ENCODE data around the gene TMEM222.
A peak's percentile ranks its signal among the peaks of the same experiment; 100 is the strongest.

TMEM222 gene

DNA sequence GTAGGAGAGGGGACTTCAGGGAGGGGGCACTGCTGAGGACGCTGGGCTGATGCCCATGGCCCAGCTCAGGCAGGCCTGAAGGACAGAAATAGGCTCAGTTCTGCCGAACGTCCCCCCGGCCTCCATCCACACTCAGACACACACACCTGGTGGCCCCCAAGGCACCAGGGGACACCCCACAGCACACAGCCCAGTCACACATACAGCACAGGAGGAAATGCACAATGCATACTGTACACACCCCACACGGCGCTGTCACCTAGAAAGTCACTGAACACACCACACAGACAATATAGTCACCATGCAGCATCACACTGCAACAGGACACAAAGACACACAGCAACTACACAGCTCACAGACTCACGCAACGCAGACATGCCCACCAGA, 20.4 kb downstream of the TMEM222 start:
- DNase-seq: peak in 1 of 4 experiments; percentile 15

DNA sequence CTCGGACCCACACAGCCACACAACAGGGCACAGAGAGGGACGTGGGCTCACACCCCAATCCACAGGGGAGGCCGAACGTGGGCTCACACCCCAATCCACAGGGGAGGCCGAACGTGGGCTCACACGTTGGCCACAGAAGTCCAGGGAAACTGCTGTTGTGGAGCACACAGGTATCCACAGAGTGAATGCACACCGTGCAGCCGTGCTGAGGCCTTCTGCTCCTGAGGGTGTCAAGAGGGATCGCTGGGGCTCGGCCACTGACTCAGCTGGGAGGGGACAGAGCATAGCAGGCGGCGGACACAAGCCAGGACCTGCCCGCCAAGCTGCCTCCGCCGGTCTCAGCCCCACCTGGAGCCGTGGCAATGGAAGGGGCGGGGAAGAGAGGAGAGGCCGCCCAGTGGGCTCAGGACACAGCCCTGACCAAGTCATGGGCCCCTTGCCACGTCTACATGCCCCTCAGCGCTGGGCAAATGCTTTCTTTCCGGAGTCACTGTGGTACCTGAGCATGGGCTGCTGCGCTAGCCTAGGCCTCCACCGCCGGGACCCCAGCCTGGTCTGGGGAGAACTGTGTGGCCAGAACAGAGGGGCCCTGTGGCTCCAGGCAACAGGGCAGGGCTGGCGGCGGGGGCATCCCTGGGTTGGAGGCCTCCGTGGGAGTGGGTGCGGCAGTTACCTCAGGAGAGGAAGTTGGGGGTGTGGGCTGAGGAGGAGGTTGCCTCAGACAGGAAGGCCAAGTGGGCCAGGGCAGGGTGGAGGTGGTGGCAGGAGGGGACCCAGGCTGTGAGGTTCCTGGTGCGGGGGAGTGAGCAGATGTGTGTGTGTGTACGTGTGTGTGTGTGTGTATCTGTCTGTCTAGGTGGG, 21.0 kb downstream of the TMEM222 start:
- DNase-seq: peak; percentile 12 to 62 (median 40)

DNA sequence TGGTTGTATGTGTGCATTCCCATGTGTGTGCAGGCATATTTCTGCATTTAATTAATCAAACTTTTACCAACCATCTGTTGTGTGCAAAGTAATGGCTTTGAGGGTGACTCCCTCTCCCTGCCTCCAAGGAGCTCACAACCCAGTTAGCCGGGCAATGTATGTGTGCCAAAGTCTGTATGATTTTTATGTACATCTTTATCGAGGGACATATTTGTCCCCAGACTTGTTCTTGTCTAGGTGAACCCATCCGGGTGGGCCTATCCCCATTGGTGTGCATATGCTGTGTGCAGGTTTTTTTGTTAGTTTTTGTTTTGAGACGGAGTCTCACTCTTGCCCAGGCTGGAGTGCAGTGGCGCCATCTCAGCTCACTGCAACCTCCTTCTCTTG, 21.7 kb downstream of the TMEM222 start:
- DNase-seq: no peak

DNA sequence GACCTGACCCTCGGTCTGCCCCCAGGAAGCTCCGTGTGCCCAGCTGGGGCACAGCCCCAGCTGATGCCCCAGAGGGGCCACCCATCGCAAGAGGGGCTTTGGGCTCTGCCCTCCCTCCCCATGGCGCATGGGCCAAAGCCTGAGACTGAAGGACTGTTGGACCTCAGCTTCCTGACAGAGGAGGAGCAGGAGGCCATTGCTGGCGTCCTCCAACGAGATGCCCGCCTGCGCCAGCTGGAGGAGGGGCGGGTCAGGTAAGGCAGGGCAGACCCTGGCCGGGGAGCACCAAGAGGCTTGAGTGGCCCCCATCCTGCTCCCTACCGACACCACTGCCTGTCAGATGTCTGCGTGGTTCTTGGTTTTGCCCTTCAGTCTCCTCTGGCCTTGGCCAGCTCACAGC, 23.3 kb downstream of the TMEM222 start:
- no peak for DNase-seq

DNA sequence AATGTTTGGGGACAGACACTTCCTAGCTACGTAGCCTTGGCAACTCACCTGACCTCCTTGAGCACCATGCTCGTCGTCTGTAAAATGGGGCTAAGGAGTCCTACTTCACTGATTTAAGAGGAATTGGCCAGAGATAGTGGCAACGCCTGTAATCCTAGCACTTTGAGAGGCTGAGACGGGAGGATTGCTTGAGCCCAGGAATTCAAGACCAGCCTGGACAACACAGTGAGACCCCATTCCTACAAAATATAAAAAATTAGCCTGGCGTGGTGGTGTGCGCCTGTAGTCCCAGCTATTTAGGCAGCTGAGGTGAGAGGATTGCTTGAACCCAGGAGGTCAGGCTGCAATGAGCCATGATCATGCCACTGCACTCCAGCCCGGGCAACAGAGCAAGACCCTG, 24.4 kb downstream of the TMEM222 start:
- DNase-seq: no peak

DNA sequence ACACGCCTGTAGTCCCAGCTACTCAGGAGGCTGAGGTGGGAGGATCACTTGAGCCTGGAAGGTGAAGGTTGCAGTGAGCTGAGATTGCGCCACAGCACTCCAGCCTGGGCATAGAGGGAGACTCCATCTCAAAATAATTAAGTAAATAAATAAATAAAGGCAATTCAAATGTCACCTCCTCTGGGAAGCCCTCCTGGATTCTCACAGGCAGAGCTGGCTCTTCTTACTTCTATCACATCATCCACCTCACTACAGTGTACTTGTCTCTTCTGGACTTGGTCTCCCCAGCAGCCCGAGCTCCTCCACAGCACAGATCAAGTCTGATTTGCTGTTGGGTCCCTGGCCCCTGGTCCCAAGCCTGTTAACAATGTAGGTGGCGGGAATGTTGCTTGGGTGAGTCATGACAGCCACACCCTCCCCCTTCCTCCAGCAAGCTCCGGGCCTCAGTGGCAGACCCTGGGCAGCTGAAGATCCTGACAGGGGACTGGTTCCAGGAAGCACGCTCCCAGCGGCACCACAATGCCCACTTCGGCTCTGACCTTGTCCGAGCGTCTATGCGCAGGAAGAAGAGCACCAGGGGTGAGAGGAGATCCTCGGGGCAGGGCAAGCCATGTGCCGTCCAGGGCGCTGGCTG, 25.1 kb downstream of the TMEM222 start:
- DNase-seq: no peak

DNA sequence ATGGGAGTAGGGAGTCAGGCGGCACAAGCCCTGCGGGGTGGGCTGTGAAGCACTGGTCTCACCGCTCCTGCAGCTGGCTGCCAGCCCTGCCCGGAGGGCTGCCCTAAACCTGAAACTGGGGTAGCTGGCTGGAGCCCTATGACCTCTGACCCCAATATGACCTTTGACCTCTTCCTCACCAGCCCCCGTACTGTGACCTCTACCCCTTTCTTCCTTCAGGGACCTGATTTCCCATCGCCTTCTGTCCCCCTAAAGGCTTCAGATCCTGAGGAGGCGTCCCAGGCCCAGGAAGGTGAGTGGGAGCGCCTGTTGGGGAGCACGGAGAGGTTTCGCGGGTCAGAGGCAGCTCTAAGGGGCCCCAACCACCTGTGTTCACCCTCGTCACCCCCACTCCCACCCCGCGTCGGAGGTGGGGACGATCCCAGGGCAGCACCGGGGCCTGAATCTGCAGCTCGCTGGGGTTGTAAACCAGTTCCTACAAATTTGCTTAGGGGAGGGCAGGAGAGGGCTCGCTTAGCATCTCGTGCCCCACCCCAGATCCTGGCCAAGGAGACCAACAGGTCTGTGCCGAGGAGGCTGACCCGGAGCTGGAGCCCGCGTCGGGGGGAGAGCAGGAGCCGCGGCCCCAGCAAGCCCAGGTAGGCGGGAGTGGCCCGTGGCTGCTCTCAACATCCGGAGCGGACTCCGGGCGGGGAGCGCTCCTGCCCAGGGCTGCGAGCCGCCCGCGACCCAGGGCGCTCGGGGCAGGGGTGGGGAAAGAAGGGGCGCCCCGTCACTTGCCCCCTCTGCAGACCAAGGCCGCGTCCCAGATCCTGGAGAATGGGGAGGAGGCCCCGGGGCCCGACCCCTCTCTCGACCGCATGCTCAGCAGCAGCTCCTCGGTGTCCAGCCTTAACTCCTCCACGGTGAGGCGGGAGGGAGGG, 27.2 kb downstream of the TMEM222 start:
- DNase-seq: no peak

DNA sequence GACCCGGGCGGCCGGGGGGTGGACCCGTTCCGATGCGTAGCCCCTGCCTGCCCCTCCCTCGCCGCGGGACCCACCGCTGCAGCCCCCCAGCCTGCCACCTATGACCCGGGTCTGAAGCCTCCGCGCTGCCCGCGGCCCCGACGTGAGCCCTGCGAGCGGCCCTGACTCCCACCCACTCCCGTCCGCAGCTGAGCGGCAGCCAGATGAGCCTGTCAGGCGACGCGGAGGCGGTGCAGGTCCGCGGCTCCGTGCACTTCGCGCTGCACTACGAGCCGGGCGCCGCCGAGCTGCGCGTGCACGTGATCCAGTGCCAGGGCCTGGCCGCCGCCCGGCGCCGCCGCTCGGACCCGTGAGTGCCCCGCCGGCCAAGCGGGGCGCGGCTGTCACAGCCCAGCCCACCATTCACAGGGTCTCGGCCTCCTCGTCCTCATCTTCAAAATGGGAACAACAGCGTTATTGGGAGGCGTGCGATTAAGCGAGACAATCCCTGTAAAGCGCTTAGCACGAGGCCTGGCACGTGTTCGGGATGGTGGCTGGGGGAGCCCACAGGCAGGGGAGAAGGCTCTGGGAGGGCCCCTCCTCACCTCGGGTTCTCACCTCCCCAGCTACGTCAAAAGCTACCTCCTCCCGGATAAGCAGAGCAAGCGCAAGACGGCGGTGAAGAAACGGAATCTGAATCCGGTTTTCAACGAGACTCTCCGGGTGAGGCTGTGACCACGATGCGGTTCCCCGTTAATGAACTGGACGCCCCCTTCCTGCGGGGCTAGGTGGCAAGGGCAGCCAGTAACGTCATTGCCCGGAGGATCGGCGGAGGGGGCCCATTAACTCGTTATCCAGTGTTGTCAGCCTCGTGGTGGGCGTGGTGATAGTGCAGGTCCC, 28.1 kb downstream of the TMEM222 start:
- DNase-seq: no peak

DNA sequence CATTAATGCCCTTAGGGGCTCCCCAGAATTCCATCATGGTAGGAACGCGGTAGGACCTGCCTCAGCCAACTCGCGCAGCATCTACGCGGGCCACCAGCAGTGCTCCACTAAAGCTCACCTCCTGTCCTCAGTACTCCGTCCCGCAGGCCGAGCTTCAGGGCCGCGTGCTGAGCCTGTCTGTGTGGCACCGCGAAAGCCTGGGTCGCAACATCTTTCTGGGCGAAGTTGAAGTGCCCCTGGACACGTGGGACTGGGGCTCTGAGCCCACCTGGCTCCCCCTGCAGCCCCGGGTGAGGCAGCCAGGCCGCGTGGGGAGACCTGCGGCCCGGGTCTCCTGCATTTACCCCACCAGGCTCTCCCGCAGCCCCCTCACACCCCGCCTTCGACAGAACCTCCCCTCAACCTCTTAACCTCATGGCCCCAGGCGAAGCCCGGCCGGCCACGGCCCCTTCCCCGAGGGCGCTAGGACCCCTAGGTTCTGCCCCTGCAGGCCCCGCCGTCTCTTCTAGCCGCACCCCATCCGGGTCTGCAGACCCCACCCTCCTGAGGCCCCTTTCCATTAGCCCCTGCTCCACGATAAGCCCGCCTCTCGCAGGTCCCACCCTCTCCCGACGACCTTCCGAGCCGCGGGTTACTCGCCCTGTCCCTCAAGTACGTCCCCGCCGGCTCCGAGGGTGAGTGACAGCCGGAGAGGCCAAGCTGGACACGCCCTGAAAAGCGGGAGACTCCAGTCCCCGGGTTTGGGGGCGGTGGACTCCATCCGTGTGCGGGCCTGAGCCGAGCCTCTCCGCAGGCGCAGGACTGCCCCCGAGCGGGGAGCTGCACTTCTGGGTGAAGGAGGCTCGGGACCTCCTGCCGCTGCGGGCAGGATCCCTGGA, 28.9 kb downstream of the TMEM222 start:
- no peak for DNase-seq

DNA sequence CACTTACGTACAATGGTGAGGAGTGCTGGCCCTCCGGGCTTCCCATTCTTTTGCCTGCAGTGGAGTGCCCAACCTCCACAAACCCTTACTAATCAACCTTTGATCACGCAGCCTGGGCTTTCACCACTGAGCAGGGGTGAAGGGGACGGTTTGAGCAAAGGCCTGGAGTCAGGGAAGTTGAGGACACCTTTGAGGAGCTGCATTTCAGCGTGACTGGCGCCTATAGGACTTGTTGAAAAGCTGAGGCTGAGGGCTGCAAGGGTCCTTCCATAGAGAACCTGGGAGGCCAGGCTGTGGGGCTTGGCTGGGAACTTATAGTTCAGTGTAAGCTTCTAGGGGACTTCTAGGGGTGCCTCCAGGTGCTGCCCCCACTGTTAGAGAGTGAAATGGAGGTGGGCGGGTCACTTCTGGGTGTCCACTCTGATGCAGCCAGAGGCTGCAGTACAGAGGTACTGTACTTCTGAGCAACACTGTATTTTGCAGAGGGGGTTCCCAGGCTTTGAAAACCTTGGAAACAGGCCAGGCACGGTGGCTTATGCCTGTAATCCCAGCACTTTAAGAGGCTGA, 29.7 kb downstream of the TMEM222 start:
- DNase-seq: no peak

DNA sequence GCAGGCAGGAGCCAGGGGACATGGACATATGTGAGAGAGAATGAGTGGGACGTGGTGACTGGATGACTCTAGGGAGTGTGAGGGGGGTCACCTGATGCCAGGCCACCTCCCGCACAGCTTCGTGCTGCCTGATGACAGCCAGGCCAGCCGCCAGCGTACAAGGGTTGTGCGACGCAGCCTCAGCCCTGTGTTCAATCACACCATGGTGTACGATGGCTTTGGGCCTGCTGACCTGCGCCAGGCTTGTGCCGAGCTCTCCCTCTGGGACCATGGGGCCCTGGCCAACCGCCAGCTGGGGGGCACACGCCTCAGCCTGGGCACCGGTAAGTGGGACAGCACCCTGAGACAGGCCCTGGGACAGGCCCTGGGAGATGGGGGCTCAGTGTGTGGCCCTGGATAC, 31.2 kb downstream of the TMEM222 start:
- no peak for DNase-seq

DNA sequence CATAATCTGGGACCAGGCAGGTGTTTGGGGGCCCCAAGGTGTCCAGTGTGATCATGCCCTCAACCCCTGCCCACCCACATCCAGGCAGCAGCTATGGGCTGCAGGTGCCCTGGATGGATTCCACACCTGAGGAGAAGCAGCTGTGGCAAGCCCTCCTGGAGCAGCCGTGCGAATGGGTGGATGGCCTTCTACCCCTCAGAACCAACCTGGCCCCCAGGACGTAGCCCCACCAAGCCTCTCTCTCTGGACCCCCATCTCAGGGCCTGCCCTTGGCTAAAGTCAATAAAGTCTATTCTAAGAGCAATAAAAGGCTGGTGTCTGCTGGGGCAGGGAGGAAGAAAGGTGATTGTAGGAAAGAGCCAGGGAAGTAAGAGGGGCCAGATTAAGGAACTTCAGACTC, 31.7 kb downstream of the TMEM222 start:
- no peak for DNase-seq

DNA sequence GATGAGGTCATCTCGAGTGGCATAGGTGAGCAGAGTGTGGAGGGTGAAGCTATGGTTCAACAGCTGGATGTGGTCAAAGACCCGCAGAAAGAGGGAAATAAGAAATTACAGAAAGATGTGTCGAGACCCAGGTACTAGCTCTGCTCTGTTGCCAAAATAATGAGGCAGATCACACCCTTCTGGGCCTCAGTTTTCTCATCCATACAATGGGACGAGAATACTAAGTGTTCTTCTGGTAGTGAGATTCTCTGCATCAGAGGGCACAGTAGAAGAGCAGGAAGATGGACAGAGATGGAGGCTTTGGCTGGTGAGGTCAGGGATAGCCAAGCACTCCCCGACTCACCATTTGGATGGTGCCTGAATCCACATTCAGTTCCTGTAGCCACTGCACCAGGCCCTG, 33.7 kb downstream of the TMEM222 start:
- no peak for DNase-seq

DNA sequence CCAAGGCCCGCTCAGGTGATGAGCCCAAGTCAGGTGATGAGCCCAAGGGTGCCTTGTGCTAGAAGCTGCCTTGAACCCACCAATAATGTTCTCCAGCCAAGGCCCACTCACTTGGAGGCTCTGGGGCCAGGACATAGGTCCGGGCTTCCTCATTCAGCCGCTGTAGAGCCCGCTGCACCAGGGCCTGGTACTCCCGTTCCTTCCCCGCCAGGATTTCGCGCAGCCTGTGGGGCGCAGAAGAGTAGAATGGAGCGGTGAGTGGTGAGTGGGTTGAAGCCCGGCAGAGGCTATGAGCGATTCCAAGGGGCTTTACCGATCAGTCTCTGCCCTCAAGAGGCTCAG, 34.3 kb downstream of the TMEM222 start:
- DNase-seq: no peak

DNA sequence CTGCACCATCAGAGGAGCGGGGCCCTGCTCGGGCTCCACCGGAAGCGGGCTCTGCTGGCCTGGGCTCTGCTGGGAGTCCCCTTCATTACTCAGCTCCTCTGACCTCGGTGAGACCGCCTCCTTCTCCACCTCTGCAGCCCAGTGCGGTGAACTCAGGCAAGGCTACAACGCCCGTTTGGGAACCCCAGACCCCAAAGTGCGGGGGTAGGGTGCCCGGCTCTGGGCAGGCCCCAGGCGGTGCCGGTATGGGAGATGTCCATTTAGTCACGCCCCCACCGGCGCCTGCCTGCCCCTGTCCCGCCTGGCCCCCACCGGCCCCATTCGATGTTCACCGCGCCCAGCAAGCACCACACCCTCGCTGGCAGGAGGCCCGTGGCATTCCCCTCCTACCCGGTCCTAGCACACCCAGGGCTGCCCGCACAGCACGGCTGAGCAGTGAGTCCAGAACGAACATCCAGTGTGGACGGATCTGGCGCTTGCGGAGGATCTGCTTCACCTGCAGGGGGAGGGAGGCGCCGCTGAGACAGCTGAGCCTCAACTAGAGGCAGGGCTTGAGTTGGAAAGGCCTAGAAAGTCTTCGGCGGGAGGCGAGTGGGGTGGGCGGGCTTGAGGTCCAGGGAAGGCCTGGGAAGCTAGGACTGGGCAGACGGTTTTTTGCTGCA, 34.8 kb downstream of the TMEM222 start:
- peak in 3 of 4 experiments; percentile 25 to 28 (median 28) for DNase-seq

DNA sequence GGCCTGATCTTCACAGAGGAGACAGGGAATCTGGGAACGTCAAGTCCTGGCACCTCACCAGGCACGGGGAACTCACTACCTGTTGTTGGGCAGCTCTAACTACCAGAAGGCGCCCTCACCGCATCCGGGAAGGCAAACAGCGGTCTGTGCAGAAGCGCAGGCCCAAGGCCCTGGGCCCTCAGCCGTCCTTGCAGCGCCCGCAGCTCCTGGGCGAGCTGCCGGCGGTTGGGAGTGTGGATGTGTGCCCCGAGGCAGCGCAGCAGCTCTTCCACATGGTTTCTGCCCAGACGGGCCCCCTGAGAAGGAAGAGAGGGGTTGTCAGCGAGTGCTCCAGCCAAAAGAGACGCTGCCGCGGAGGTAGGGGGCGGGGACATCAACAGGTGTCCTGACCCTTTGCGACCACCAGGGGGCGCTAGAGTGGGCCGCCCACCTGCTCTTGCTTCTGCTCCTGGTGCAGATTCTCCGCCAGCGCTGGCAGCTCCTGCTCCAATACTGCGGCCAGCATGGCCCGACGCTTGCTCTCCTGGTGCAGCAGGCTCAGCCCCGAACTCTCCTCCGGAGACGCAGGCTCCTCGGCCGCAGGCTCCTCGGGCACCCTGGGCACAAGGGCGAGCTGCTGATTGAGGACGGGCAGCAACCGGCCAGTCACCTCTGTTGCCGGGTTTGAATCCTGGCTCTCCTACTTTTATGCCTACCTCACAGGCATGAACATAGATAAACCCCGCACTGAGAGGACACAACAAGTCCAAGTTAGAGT, 35.5 kb downstream of the TMEM222 start:
- DNase-seq: peak; percentile 46 to 66 (median 56)

DNA sequence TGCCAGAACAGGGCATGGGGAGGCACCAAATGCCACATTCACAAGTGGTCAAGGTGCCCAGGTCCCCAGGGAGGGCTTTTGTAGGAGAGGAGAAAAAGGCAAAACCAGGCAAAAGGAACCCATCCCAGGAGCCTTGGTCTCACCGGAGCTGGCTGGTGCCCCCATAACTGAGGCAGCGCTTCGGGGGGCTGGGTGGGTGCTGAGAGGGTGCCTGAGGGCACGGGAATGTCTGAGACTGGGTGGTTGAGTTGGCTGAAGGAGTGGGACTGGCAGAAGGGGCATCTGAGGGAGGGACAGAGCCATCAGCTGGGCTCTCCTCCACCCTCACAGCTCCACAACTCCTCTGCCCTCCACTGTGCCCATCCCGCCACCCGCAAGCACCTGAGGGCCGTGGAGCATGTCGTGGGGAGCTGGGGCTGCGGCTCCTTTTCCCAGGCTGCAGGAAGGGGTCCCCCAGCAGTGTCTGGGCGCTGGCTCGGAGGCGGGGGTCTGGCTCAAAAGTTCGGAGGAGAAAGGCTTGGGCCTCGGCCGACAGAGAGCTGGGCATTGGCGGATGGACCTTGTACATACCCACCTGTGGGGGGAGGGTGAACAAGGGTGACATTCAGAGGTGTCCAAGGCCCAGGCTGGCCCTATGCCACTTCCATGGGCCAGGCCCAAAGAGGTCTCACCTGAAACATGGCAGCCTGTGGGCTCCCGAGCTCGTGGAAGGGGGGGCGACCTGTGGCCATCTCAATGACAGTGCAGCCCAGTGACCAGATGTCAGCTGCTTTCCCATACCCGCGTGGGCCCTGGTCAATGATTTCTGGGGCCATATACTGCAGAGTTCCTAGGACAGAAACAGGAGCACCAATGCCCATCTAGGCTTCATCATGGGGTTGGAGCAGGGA, 36.3 kb downstream of the TMEM222 start:
- no peak for DNase-seq

DNA sequence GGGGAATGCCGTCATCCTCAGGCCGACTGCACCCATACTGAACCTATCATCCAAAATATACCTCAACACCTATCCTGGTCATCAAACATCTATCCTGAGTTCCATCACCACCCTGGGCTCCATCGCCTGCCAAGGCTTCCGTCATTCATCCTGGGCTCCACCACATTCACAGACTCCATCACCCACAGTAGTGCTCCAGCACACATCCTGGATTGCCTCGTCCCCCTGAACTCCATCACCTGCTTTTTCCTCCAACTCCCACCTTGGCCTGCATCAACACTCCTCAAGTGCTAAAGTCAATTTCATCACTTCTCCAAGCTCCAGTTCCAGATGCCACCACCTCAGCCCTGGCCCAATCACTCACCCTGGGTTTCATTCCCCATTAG, 37.0 kb downstream of the TMEM222 start:
- no peak for DNase-seq

DNA sequence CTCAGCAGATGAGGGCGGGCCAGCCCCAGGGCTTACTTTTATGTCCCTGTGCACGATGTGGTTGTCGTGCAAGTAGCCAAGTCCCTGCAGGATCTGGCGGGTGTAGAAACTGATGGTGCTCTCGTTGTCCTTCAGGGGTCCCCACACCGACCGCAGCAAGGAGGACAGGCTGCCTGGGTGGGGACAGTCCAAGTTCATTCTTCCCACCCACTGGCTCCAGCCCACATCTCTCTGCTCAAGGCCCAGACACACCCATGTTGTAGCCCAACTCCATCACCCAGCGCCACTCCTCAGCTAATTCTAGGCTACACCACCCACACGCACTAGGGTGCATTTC, 37.8 kb downstream of the TMEM222 start:
- DNase-seq: no peak
